ENCODE results near the gene SGCD. TPM values are rescaled to one million over a fixed set of nuclear protein-coding genes. Genes with fewer than 3 reads are reported as not detected.

SGCD gene
- total RNA-seq, 1 experiment from 2014 or later, result 0.29 TPM

GRCh38 chr5:156684216-156684615, 357.3 kb downstream of the SGCD start:
- DNase-seq (ENCODE audit: low read depth), result no peak

- no peak for DNase-seq (ENCODE audit: low read depth)
Measured at GRCh38 chr5:156685481-156685880, 358.5 kb downstream of the SGCD start.

- no peak for DNase-seq (ENCODE audit: low read depth)
Measured at GRCh38 chr5:156686380-156686779, 359.4 kb downstream of the SGCD start.

- no peak for DNase-seq (ENCODE audit: low read depth)
Measured at GRCh38 chr5:156686796-156687195, 359.8 kb downstream of the SGCD start.

- DNase-seq (ENCODE audit: low read depth), result no peak
Measured at GRCh38 chr5:156687514-156687913, 360.6 kb downstream of the SGCD start.

GRCh38 chr5:156691572-156691971, 364.6 kb downstream of the SGCD start:
- DNase-seq (ENCODE audit: low read depth), result no peak

- no peak for DNase-seq (ENCODE audit: low read depth)
Measured at GRCh38 chr5:156693113-156693512, 366.1 kb downstream of the SGCD start.

GRCh38 chr5:156694598-156694997, 367.6 kb downstream of the SGCD start:
- no peak for DNase-seq (ENCODE audit: low read depth)

GRCh38 chr5:156695774-156696173, 368.8 kb downstream of the SGCD start:
- DNase-seq (ENCODE audit: low read depth), result no peak

GRCh38 chr5:156698323-156698722, 371.4 kb downstream of the SGCD start:
- no peak for DNase-seq (ENCODE audit: low read depth)

GRCh38 chr5:156699147-156699546, 372.2 kb downstream of the SGCD start:
- no peak for DNase-seq (ENCODE audit: low read depth)

- DNase-seq (ENCODE audit: low read depth), result no peak
Measured at GRCh38 chr5:156704139-156704538, 377.2 kb downstream of the SGCD start.

- DNase-seq (ENCODE audit: low read depth), result no peak
Measured at GRCh38 chr5:156706631-156707030, 379.7 kb downstream of the SGCD start.

GRCh38 chr5:156707750-156708149, 380.8 kb downstream of the SGCD start:
- DNase-seq (ENCODE audit: low read depth), result no peak

- no peak for DNase-seq (ENCODE audit: low read depth)
Measured at GRCh38 chr5:156715287-156715686, 388.3 kb downstream of the SGCD start.

- no peak for DNase-seq (ENCODE audit: low read depth)
Measured at GRCh38 chr5:156716591-156717380, 389.8 kb downstream of the SGCD start.

- no peak for DNase-seq (ENCODE audit: low read depth)
Measured at GRCh38 chr5:156718985-156719384, 392.0 kb downstream of the SGCD start.

- no peak for DNase-seq (ENCODE audit: low read depth)
Measured at GRCh38 chr5:156722358-156722757, 395.4 kb downstream of the SGCD start.

GRCh38 chr5:156735477-156735876, 408.5 kb downstream of the SGCD start:
- DNase-seq (ENCODE audit: low read depth), result no peak

- DNase-seq (ENCODE audit: low read depth), result no peak
Measured at GRCh38 chr5:156741516-156741915, 414.6 kb downstream of the SGCD start.

- DNase-seq (ENCODE audit: low read depth), result no peak
Measured at GRCh38 chr5:156753846-156754245, 426.9 kb downstream of the SGCD start.

- DNase-seq (ENCODE audit: low read depth), result no peak
Measured at GRCh38 chr5:156755421-156756087, 428.6 kb downstream of the SGCD start.
